IPS-18c (cell line): ENCODE measurements around the gene VSIR.

Source experiments
- H3K4me3 ChIP-seq: 2 replicates; pipeline ENCODE4 v1.7.0; 2013; ENCODE audit warnings: low read depth, mild to moderate bottlenecking, low read length, moderate library complexity; ENCODE audit not compliant: insufficient read depth
- H3K9me3 ChIP-seq: one replicate; pipeline ENCODE4 v1.6.1; 2013; ENCODE audit warnings: mild to moderate bottlenecking, low read length, moderate library complexity; ENCODE audit not compliant: control insufficient read depth, insufficient read depth

The VSIR gene

DNA sequence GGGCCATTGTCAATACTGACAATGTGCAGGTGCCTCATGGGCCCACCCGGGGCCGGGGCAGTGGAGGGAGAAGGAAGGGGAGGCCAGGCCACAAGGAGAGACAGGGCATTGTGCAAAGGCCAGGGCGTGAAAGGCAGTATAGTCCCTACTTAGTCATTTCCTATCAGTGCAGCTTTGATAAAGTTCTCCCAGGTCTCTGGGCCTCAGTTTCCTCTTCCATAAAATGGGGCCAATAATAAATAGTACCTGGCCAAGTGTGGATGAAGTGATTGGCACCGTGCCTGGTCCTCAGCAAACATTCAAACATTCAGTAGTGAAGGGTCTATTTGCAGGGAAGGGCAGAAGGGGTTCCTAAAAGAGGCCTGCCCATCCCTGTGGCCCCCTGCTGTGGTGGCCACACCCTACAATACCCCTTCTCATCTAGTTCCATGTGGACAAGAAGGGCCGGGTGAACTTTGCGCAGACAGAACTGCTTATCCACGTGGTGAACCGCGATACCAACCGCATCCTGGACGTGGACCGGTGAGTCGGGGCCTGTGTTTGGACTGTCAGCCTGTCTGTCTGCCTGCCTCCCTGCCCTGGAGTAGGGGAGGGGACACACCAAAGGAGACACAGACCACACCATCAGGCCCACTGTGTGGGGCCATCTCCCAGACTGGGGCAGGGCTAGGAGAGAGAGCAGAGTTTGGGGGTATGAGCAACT is 36.9 kb upstream of the VSIR start:
- H3K9me3 ChIP-seq = peaks cover 3% of the 10 kb centered on the region
- no peak overlapping the region for H3K4me3 ChIP-seq

DNA sequence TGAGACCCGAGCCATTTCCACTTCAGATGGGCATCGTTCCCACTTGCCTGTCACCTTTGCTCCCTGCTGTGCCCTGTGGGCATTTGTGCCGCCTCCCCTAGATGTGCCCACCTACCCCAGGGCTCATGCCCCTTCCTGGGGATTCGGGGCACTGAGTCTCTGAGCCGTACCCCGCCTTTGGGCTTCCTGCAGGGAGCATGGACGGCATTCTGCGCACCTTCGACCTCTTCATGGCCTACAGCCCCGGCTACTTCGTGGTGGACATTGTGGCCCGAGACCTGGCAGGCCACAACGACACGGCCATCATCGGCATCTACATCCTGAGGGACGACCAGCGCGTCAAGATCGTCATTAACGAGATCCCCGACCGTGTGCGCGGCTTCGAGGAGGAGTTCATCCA is 36.3 kb upstream of the VSIR start:
- Histone ChIP-seq H3K9me3 (peaks cover 3% of the 10 kb centered on the region), H3K4me3 (no peak overlapping the region)

DNA sequence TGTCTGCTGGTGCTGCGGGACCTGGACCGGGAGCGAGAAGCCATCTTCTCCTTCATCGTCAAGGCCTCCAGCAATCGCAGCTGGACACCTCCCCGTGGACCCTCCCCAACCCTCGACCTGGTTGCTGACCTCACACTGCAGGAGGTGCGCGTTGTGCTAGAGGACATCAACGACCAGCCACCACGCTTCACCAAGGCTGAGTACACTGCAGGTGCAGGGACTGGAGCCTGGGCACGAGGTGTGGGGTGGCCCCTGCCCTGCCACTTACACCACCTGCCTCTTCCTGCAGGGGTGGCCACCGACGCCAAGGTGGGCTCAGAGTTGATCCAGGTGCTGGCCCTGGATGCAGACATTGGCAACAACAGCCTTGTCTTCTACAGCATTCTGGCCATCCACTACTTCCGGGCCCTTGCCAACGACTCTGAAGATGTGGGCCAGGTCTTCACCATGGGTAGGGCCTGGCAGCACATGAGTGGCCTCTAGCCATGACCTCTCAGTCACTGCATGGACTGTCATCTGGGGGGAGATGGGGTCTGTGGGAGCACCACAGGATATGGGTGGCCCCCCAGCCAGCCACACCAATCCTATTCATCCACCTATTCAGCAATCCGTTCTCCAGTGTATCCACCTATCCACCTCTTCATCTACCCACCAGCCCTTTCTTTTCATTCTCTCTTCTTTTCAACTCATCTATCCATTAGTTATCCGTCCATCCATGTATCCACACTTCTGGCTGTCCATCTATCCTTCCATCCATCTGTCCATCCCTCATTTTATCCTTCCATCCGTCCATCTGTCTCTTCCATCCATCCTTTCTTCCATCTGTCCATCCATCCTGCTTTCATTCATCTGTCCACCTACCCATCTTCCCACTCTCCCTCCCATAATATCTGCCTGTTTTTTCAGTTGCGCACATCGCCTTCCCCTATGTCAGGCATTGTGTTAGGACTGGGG is 34.5 kb upstream of the VSIR start:
- Histone ChIP-seq H3K9me3 (peaks cover 3% of the 10 kb centered on the region), H3K4me3 (no peak overlapping the region)

DNA sequence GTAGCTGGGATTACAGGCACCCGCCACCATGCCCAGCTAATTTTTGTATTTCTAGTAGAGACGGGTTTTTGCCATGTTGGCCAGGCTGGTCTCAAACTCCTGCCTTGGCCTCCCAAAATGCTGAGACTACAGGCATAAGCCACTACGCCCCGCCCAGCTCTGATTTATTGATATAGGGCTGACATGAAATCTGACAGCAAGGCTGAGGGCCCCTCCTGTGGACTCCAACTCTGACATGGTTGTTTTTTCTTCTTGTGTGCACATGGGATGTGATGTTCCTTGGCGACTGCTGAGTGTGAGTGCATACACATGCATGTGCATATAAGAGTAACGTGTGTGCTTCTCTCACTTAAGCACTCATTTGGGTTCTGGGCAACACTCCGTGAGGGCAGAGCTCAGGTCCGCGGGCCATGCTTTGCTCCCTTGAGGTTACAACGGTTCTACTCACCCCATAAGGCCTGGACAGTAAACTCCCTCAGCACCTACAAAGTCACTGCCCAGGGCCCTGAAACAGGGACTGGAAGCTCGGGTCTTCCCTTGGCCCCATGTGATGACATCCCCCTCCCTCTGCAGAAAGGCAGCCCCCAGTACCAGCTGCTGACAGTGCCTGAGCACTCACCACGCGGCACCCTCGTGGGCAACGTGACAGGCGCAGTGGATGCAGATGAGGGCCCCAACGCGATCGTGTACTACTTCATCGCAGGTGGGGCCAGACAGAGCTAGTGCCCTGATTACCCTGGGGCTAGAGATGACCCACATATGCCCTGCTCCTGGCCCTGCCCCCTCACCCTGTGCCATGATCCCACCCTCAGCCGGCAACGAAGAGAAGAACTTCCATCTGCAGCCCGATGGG is 33.6 kb upstream of the VSIR start:
- Histone ChIP-seq H3K9me3 (peaks cover 3% of the 10 kb centered on the region), H3K4me3 (no peak overlapping the region)

DNA sequence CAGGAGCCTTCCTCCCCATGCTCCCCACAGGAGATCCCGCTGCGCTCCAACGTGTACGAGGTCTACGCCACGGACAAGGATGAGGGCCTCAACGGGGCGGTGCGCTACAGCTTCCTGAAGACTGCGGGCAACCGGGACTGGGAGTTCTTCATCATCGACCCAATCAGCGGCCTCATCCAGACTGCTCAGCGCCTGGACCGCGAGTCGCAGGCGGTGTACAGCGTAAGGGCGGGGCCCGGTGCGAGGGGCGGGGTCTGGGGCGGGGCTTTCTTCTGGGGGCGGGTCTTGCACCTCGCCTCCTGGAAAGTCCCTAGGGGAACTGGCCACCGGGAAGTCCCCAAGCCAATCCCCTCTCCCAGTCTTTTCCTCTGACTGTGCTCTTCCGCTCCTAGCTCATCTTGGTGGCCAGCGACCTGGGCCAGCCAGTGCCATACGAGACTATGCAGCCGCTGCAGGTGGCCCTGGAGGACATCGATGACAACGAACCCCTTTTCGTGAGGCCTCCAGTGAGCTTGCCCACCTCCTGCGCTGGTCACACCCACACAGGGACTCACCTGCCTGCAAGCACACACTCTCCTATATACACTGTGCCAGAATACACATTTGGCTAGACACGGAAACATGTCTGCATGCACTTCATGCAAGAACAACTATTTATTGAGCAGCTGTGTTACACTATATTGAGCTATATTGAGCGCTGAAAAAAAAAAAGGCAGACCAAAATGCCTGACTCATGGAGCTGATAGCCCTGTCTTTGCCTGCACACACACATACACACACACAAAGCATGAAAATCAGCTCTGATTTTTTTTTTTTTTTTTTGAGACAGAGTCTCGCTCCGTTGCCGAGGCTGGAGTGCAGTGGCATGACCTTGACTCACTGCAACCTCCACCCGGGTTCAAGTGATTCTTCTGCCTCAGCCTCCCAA is 32.7 kb upstream of the VSIR start:
- Histone ChIP-seq H3K9me3 (peaks cover 3% of the 10 kb centered on the region), H3K4me3 (no peak overlapping the region; the same call in 1 of the 2 replicates)

GRCh38 chr10:71804077-71804476 is 30.8 kb upstream of the VSIR start:
- no peak overlapping the region for H3K4me3 ChIP-seq
- no peaks in the 10 kb centered on the region for H3K9me3 ChIP-seq

- H3K9me3 ChIP-seq = no peaks in the 10 kb centered on the region
- H3K4me3 ChIP-seq = no peak overlapping the region
These were observed 29.6 kb upstream of the VSIR start for GRCh38 chr10:71802715-71803488.

GRCh38 chr10:71802235-71802634 is 28.9 kb upstream of the VSIR start:
- Histone ChIP-seq H3K4me3 (no peak overlapping the region), H3K9me3 (no peaks in the 10 kb centered on the region)

DNA sequence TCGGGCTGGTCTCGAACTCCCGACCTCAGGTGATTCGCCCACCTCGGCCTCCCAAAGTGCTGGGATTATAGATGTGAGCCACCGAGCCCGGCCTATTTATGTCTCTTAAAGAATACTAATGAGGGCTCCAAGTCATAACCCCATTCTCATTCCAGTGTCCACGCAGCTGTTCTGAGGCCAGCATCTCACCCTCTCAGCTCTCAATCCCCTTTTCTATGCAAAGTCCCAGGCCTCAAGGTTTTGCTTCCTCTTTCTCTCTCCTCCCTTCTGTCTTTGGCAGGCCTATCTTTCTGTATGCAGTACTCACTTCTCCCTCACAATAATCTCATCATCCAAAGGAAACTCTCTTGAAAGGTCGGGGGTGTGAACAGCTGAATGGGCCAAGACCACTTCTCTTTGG is 28.0 kb upstream of the VSIR start:
- Histone ChIP-seq H3K4me3 (no peak overlapping the region), H3K9me3 (no peaks in the 10 kb centered on the region)

DNA sequence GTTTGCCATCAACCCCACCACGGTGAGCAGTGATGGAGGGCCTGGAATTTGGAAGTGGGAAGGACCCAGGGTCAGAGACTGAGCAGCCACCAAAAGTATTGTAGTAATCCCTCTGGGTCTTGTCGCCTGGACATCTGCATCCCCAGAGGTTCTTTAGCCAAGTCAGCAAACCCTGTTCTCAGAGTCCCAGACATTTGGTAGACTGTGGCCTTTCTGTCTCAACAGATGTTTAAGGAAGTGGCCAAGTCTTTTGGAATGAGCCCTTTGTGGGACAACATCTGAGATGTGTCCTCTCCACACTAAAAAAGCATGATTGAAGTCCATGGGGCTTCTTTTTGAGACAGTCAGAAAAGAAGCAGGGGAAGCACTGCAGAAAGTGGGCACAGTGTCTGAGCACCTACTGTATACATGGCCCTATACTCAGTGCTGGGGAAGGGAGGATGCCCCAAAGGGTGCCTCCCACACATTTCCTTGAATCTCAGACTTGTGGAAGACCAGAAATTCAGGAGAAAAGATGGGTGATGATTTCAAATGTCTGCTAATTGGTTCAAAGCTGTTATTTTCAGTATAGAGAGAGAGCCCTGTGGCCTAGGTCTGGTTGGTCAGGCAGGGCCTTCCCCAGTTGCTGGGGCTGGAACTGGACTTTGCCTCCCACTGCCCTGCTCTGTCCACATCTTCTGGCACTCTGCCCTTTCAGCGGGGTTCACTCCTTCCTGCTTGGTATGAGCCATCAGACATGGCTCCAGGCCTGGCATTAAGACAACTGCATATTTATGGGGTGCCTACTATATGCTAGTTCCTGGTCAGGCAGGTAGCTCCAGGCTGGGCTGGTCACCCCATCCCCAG is 26.5 kb upstream of the VSIR start:
- no peaks in the 10 kb centered on the region for H3K9me3 ChIP-seq
- no peak overlapping the region for H3K4me3 ChIP-seq

DNA sequence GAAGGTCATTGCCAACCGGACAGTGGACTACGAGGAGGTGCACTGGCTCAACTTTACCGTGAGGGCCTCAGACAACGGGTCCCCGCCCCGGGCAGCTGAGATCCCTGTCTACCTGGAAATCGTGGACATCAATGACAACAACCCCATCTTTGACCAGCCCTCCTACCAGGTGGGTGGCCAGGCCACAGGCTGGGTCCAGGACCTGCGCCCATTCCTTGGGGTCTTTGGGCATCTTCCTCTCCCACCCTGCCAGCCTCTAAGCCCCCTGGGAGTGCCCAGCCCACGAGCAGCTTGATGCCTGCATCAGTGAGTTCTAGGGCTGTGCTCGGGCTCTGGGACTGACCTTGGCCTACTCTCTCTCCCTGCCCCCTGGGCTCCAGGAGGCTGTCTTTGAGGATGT is 25.8 kb upstream of the VSIR start:
- Histone ChIP-seq H3K9me3 (no peaks in the 10 kb centered on the region), H3K4me3 (no peak overlapping the region)

DNA sequence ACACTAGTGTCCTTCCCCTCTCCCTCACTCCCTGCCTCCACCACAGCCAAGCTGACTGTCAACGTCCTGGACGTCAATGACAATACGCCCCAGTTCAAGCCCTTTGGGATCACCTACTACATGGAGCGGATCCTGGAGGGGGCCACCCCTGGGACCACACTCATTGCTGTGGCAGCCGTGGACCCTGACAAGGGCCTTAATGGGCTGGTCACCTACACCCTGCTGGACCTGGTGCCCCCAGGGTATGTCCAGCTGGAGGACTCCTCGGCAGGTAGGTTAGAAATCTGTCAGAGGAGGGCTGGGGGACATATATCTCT is 24.9 kb upstream of the VSIR start:
- no peaks in the 10 kb centered on the region for H3K9me3 ChIP-seq
- no peak overlapping the region for H3K4me3 ChIP-seq

- no peak overlapping the region for H3K4me3 ChIP-seq
- H3K9me3 ChIP-seq = no peaks in the 10 kb centered on the region
These were observed 24.4 kb upstream of the VSIR start for GRCh38 chr10:71797533-71798307.

- Histone ChIP-seq H3K4me3 (no peak overlapping the region), H3K9me3 (no peaks in the 10 kb centered on the region)
These were observed 23.6 kb upstream of the VSIR start for GRCh38 chr10:71796749-71797405.
